ENCODE measurements around the gene OLA1. TPM values are rescaled to one million over a fixed set of nuclear protein-coding genes. Genes with fewer than 3 reads are reported as not detected.
A peak's percentile ranks its signal among the peaks of the same experiment; 100 is the strongest.

The OLA1 gene
- total and polyA plus RNA-seq, 2 of the 13 experiments (the other 11 are each of a cell fraction or from before 2014, with no cell fraction given), result 153 to 241 TPM

GRCh38 chr2:174142290-174142689, 106.0 kb downstream of the OLA1 start:
- ATAC-seq, result no peak
- BruUV-seq (replicated peaks), result no TSS peak
- FAIRE-seq, result no peak

GRCh38 chr2:174138161-174138560, 110.2 kb downstream of the OLA1 start:
- Histone ChIP-seq H3K79me2 (ENCODE audit: insufficient read depth, low read length) (peaks cover 4% of the 10 kb centered on the region), H4K20me1 (ENCODE audit: insufficient read depth, low read length) (no peaks in the 10 kb centered on the region), H3K4me1 (ENCODE audit: insufficient read depth, low read length) (no peaks in the 10 kb centered on the region), H3K4me2 (ENCODE audit: low read depth, low read length) (no peak overlapping the region), H2AFZ (ENCODE audit: low read length) (no peak overlapping the region), H3K9ac (ENCODE audit: insufficient read depth, low read depth, low read length) (no peak overlapping the region), H3K27me3 (ENCODE audit: control insufficient read depth in 1 of 2, insufficient read depth in 2 of 2, low read length in 2 of 2) (no peaks in the 10 kb centered on the region), H3K27ac (ENCODE audit: extremely low read length, insufficient read depth, low read length) (no peak overlapping the region), H3K4me3 (replicated peaks in 1 of 3; ENCODE audit: insufficient read depth in 1 of 3, low read depth in 2 of 3, low read length in 3 of 3) (no peak overlapping the region), H3K9me3 (ENCODE audit: low read length) (no peaks in the 10 kb centered on the region), H3K36me3 (replicated peaks in 1 of 2; ENCODE audit: control insufficient read depth in 1 of 2, insufficient read depth in 2 of 2, low read length in 2 of 2) (peaks cover 10 to 52% of the 10 kb centered on the region in 2 experiments)
- ChIA-PET POLR2A (no interaction called here), CTCF (ENCODE audit: low intra/inter-chr PET ratio, low total read pairs) (interaction anchor here (2.3 kb wide), 1 partner anchor 203 kb away, joined by 14 read pairs; no protein-coding TSS in a partner anchor)
- 76% methylated on average over 4 of the region's 4 CpGs for WGBS (ENCODE audit: low lambda C conversion rate)
- in situ Hi-C loops (cut with HindIII; ENCODE audit: extremely low pct_ligation_motif_present, low pct_unique_long_range_greater_than_20kb), result no loop called here
- no peak for FAIRE-seq
- no TSS peak for BruUV-seq (replicated peaks)
- DNase-seq (ENCODE audit: low spot score), result peak; percentile 23
- peak; percentile 60; the same call in 2 of the 3 replicates for ATAC-seq
- intact Hi-C loops (cut with micrococcal nuclease; ENCODE audit: unreplicated experiment), result loop anchor here (5.0 kb wide), 1 partner anchor 204 kb away; no protein-coding TSS in a partner anchor
- TF ChIP-seq GPN1 (CRISPR knock-in tag; IDR thresholded peaks at IDR 0.05; ENCODE audit: borderline replicate concordance) (no peak), ZIK1 (CRISPR knock-in tag; IDR thresholded peaks at IDR 0.05; ENCODE audit: borderline replicate concordance, low read depth) (no peak), ZNF605 (CRISPR knock-in tag; IDR thresholded peaks at IDR 0.05) (no peak), ZBTB8A (CRISPR knock-in tag; IDR thresholded peaks at IDR 0.05; ENCODE audit: borderline replicate concordance, low read depth) (no peak), PRDM10 (CRISPR knock-in tag; IDR thresholded peaks at IDR 0.05; ENCODE audit: low read depth) (no peak), RBM22 (optimal IDR thresholded peaks at IDR 0.05; ENCODE audit: low read length) (peak; percentile 25), TBX2 (CRISPR knock-in tag; IDR thresholded peaks at IDR 0.05; ENCODE audit: borderline replicate concordance) (no peak), ZNF446 (CRISPR knock-in tag; IDR thresholded peaks at IDR 0.05) (no peak), SIX4 (CRISPR knock-in tag; IDR thresholded peaks at IDR 0.05) (no peak), ZNF253 (CRISPR knock-in tag; IDR thresholded peaks at IDR 0.05; ENCODE audit: borderline replicate concordance) (no peak), GATAD1 (CRISPR knock-in tag; IDR thresholded peaks at IDR 0.05) (no peak), KDM6A (CRISPR knock-in tag; IDR thresholded peaks at IDR 0.05; ENCODE audit: low read depth) (no peak), STAG1 (CRISPR knock-in tag; IDR thresholded peaks at IDR 0.05) (peak; percentile 52), TARDBP (CRISPR knock-in tag; IDR thresholded peaks at IDR 0.05) (no peak)

More at GRCh38 chr2:174142290-174142689, 106.0 kb downstream of the OLA1 start:
- no peaks in the 10 kb centered on the region for H3K9me3 ChIP-seq (ENCODE audit: low read length)
- DNase-seq (ENCODE audit: low spot score), result no peak
- no peak overlapping the region for H2AFZ ChIP-seq (ENCODE audit: low read length)
- no peaks in the 10 kb centered on the region for H3K27me3 ChIP-seq (ENCODE audit: control insufficient read depth in 1 of 2, insufficient read depth in 2 of 2, low read length in 2 of 2)
- in situ Hi-C loops (cut with HindIII; ENCODE audit: extremely low pct_ligation_motif_present, low pct_unique_long_range_greater_than_20kb) (no loop called here), intact Hi-C loops (cut with micrococcal nuclease; ENCODE audit: unreplicated experiment) (no loop called here)
- CTCF ChIA-PET (ENCODE audit: low intra/inter-chr PET ratio, low total read pairs), result no interaction called here
- H3K27ac ChIP-seq (ENCODE audit: extremely low read length, insufficient read depth, low read length), result no peak overlapping the region
- 98% methylated on average over 2 of the region's 2 CpGs for WGBS (ENCODE audit: low lambda C conversion rate)
- peaks cover 6% of the 10 kb centered on the region; the same call in 1 of the 2 replicates for H4K20me1 ChIP-seq (ENCODE audit: insufficient read depth, low read length)
- H3K9ac ChIP-seq (ENCODE audit: insufficient read depth, low read depth, low read length), result no peak overlapping the region
- TF ChIP-seq ZNF235 (CRISPR knock-in tag; IDR thresholded peaks at IDR 0.05; ENCODE audit: borderline replicate concordance), result no peak
- peaks cover 22% of the 10 kb centered on the region for H3K79me2 ChIP-seq (ENCODE audit: insufficient read depth, low read length)
- H3K4me3 ChIP-seq (replicated peaks in 1 of 3; ENCODE audit: insufficient read depth in 1 of 3, low read depth in 2 of 3, low read length in 3 of 3), result no peak overlapping the region
- H3K36me3 ChIP-seq (replicated peaks in 1 of 2; ENCODE audit: control insufficient read depth in 1 of 2, insufficient read depth in 2 of 2, low read length in 2 of 2), result peaks cover 5 to 31% of the 10 kb centered on the region in 2 experiments
- POLR2A ChIA-PET, result no interaction called here
- no peaks in the 10 kb centered on the region for H3K4me1 ChIP-seq (ENCODE audit: insufficient read depth, low read length)
- no peak overlapping the region for H3K4me2 ChIP-seq (ENCODE audit: low read depth, low read length)

Measured in HepG2 (cell line).